Endothelial cell of umbilical vein (primary cell): ENCODE data around the gene LAMP5. TPM values are rescaled to one million over a fixed set of nuclear protein-coding genes. Genes with fewer than 3 reads are reported as not detected.

Experiments
- BruUV-seq: library from RNA; stranded (reverse); fragments of 400-500 nt; replicated peaks from 2 replicates; lab custom pipeline; 2021; lab: Mats Ljungman, UMichigan
- CTCF ChIA-PET: fragments of 300-600, 350-600 bp; sonication (Branson Sonifier 250); formaldehyde crosslinking; loops from one replicate; lab custom pipeline; 2021; ENCODE audit warnings: antibody characterized with exemption, inconsistent platforms; lab: Charles Lee
- POLR2A ChIA-PET: fragments of 300-600, 350-600 bp; sonication (Branson Sonifier 250); formaldehyde crosslinking; loops from one replicate; lab custom pipeline; 2021; ENCODE audit warnings: antibody characterized with exemption, inconsistent platforms; lab: Charles Lee
- DNase-seq: peaks from one replicate; pipeline ENCODE4 v3.0.0-alpha.2; 2011; ENCODE audit warnings: low read depth, low spot score
- FAIRE-seq: peaks from 2 replicates; lab custom pipeline; 2011; peaks lifted over from hg19 to GRCh38; lab: Jason Lieb, UNC
- H2AFZ ChIP-seq: 2 replicates; pipeline ENCODE4 v1.6.0; 2012; ENCODE audit warnings: low read depth, low read length, control low read depth, inconsistent platforms
- H3K27ac ChIP-seq: 2 replicates; pipeline ENCODE4 v1.5.1; 2011; ENCODE audit warnings: low read depth, mild to moderate bottlenecking, control low read depth, low read length, moderate library complexity; ENCODE audit not compliant: insufficient read depth
- H3K27me3 ChIP-seq, 2 experiments: 2 replicates each; pipeline versions ENCODE4 v1.6.0 to v1.6.1; 2011; ENCODE audit warnings: low read length in 2 of 2, mixed read lengths in 1 of 2; ENCODE audit not compliant: control insufficient read depth in 2 of 2, insufficient read depth in 2 of 2
- H3K36me3 ChIP-seq, 2 experiments: 2 replicates in 1 of 2; 3 replicates in 1 of 2; pipeline ENCODE4 v1.5.1; 2011; ENCODE audit warnings: low read length in 2 of 2, mild to moderate bottlenecking in 1 of 2, moderate library complexity in 1 of 2; ENCODE audit not compliant: control insufficient read depth in 2 of 2, insufficient read depth in 2 of 2; ENCODE audit errors: extremely low read depth in 1 of 2
- H3K4me1 ChIP-seq: 3 replicates; pipeline ENCODE4 v1.5.1; 2011; ENCODE audit warnings: mild to moderate bottlenecking, low read length; ENCODE audit not compliant: control insufficient read depth, insufficient read depth; ENCODE audit errors: extremely low read depth
- H3K4me2 ChIP-seq: 2 replicates; pipeline ENCODE4 v1.6.1; 2011; ENCODE audit warnings: low read length, control low read depth, mixed read lengths; ENCODE audit not compliant: insufficient read depth
- H3K4me3 ChIP-seq, 3 experiments: fragments of 200-600 bp in 1 of 3; sonication (generic), shearing (Covaris generic) in 1 of 3; replicated peaks in 1 of 3; 2 replicates each; pipeline ENCODE4 v1.5.1; 2011 to 2016; ENCODE audit warnings: control low read depth in 3 of 3, low read length in 3 of 3, mild to moderate bottlenecking in 2 of 3, inconsistent platforms in 1 of 3, low read depth in 1 of 3, moderate library complexity in 1 of 3; ENCODE audit not compliant: insufficient read depth in 1 of 3
- H3K79me2 ChIP-seq: 2 replicates; pipeline ENCODE4 v1.6.0; 2012; ENCODE audit warnings: low read length, inconsistent platforms; ENCODE audit not compliant: control insufficient read depth, insufficient read depth
- H3K9ac ChIP-seq: replicated peaks from 2 replicates; pipeline ENCODE3; 2011; ENCODE audit warnings: low read length, control low read depth; ENCODE audit not compliant: insufficient read depth; ENCODE audit errors: extremely low read depth
- H3K9me1 ChIP-seq: replicated peaks from 3 replicates; pipeline ENCODE4 v1.6.0; 2011; ENCODE audit warnings: mild to moderate bottlenecking, low read length; ENCODE audit not compliant: control insufficient read depth, insufficient read depth; ENCODE audit errors: extremely low read depth
- H3K9me3 ChIP-seq: replicated peaks from 2 replicates; pipeline ENCODE4 v1.5.1; 2012; ENCODE audit warnings: low read length, inconsistent platforms; ENCODE audit not compliant: control insufficient read depth, insufficient read depth
- H4K20me1 ChIP-seq: replicated peaks from 2 replicates; pipeline ENCODE3; 2011; ENCODE audit warnings: mild to moderate bottlenecking, low read length; ENCODE audit not compliant: control insufficient read depth, insufficient read depth; ENCODE audit errors: extremely low read depth
- EZH2 ChIP-seq: IDR thresholded peaks from 2 replicates; pipeline ENCODE4 v1.6.1; 2012; ENCODE audit warnings: borderline replicate concordance, low read depth, mild to moderate bottlenecking, moderate library complexity, low read length, inconsistent platforms; ENCODE audit not compliant: severe bottlenecking
- FOS ChIP-seq: IDR thresholded peaks from 2 replicates; pipeline ENCODE4 v1.6.1; 2011; ENCODE audit warnings: mild to moderate bottlenecking, low read length, moderate library complexity, borderline replicate concordance; ENCODE audit not compliant: insufficient read depth
- GATA2 ChIP-seq: IDR thresholded peaks from 2 replicates; pipeline ENCODE4 v1.7.0; 2011; ENCODE audit warnings: low read depth, mild to moderate bottlenecking, moderate library complexity, mixed read lengths, low read length; ENCODE audit not compliant: insufficient read length, insufficient read depth
- JUN ChIP-seq: IDR thresholded peaks from 2 replicates; pipeline ENCODE4 v1.6.1; 2011; ENCODE audit warnings: borderline replicate concordance, low read depth; ENCODE audit not compliant: insufficient read length, insufficient read depth
- MYC ChIP-seq: IDR thresholded peaks from one replicate; pipeline ENCODE4 v1.6.1; 2011; ENCODE audit warnings: mild to moderate bottlenecking, low read depth, low read length
- POLR2A ChIP-seq: IDR thresholded peaks from 2 replicates; pipeline ENCODE4 v1.6.1; 2012; ENCODE audit warnings: low read depth, mild to moderate bottlenecking, control low read depth, low read length
- POLR2AphosphoS5 ChIP-seq: IDR thresholded peaks from 2 replicates; pipeline ENCODE4 v1.6.1; 2012; ENCODE audit warnings: low read depth, mild to moderate bottlenecking, control low read depth, low read length, moderate library complexity; ENCODE audit not compliant: insufficient read depth
- dilution Hi-C: fragments of 300-500 bp; cut with MboI; formaldehyde crosslinking; loops from one replicate; pipeline ENCODE4 v1.15.0; 2019; ENCODE audit warnings: low sequenced_read_pairs; ENCODE audit not compliant: extremely low pct_ligation_motif_present
- intact Hi-C: fragments of 100-400 bp; cut with micrococcal nuclease; formaldehyde crosslinking; loops from one replicate; pipeline ENCODE4 v1.10.0; 2022
- polyA plus RNA-seq, 4 experiments: library from polyadenylated mRNA; depleted of rRNA in 3 of 4; stranded (reverse) in 3 of 4; unstranded in 1 of 4; fragments of >200 nt; gene quantifications; 2 replicates each; pipeline versions ENCODE4 v1.2.1 to v1.2.3, GENCODE V29; 2011 to 2012; ENCODE audit warnings: missing spikeins in 1 of 4
- total RNA-seq: library from RNA; stranded (reverse); gene quantifications from 2 replicates; pipeline ENCODE4 v1.2.3, GENCODE V29; 2021
- TF ChIP-seq, protein P1 (sequence below): IDR thresholded peaks from 2 replicates; pipeline ENCODE4 v1.6.1; 2011; ENCODE audit not compliant: insufficient read depth, insufficient read length
- TF ChIP-seq, protein P2 (sequence below), 2 donors: IDR thresholded peaks; 1 replicate in 1 of 2; 2 replicates in 1 of 2; pipeline ENCODE4 v1.5.1; 2011; ENCODE audit warnings: low read length in 2 of 2, mild to moderate bottlenecking in 2 of 2, moderate library complexity in 2 of 2, control low read depth in 1 of 2, inconsistent platforms in 1 of 2, low read depth in 1 of 2; ENCODE audit not compliant: insufficient read depth in 1 of 2; ENCODE audit errors: extremely low read depth in 1 of 2

LAMP5 gene
- total and polyA plus RNA-seq, 2 donors (not counting 3 experiments of a cell fraction or from before 2014, with no cell fraction given): not detected

DNA sequence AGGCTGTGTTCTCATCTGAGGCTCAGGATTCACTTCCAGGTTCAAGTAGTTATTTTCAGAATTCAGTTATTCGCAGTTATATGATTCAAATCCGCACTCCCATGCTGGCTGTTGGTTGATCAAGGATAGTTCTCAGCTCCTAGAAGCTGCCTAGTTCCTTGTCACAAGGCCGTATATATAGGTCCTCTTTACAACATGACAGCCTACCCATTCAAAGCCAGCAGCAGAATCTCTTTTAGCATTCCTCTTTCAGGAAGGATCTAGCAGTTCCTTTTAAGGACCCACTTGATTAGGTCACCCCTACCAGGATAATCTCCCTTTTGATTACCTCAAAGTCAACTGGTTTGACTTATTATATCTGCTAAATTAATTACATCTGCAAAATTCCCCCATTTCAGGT is 23.8 kb upstream of the LAMP5 start:
- Histone ChIP-seq H3K36me3 (no peaks in the 10 kb centered on the region), H4K20me1 (no peaks in the 10 kb centered on the region), H3K79me2 (no peaks in the 10 kb centered on the region), H3K27ac (no peak overlapping the region), H3K4me2 (no peak overlapping the region), H3K27me3 (no peaks in the 10 kb centered on the region), H3K9me3 (no peaks in the 10 kb centered on the region), H3K9ac (no peak overlapping the region), H3K4me3 (no peak overlapping the region), H2AFZ (no peak overlapping the region), H3K4me1 (no peaks in the 10 kb centered on the region), H3K9me1 (no peaks in the 10 kb centered on the region)
- FAIRE-seq (no peak), DNase-seq (no peak)
- POLR2A ChIA-PET: no interaction called here
- dilution Hi-C loops: no loop called here
- intact Hi-C loops: no loop called here
- TF ChIP-seq, protein P1, sequence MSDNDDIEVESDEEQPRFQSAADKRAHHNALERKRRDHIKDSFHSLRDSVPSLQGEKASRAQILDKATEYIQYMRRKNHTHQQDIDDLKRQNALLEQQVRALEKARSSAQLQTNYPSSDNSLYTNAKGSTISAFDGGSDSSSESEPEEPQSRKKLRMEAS: no peak
- TF ChIP-seq MYC: no peak
- TF ChIP-seq, protein P2, sequence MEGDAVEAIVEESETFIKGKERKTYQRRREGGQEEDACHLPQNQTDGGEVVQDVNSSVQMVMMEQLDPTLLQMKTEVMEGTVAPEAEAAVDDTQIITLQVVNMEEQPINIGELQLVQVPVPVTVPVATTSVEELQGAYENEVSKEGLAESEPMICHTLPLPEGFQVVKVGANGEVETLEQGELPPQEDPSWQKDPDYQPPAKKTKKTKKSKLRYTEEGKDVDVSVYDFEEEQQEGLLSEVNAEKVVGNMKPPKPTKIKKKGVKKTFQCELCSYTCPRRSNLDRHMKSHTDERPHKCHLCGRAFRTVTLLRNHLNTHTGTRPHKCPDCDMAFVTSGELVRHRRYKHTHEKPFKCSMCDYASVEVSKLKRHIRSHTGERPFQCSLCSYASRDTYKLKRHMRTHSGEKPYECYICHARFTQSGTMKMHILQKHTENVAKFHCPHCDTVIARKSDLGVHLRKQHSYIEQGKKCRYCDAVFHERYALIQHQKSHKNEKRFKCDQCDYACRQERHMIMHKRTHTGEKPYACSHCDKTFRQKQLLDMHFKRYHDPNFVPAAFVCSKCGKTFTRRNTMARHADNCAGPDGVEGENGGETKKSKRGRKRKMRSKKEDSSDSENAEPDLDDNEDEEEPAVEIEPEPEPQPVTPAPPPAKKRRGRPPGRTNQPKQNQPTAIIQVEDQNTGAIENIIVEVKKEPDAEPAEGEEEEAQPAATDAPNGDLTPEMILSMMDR (IDR thresholded peaks at IDR 0.05; ENCODE audit: extremely low read depth in 1 of 2, insufficient read depth in 1 of 2, low read depth in 1 of 2, low read length in 2 of 2): no peak
- TF ChIP-seq FOS: no peak
- TF ChIP-seq POLR2AphosphoS5: no peak
- TF ChIP-seq GATA2: no peak
- TF ChIP-seq EZH2: no peak
- no peak for TF ChIP-seq JUN
- no peak for TF ChIP-seq POLR2A
- BruUV-seq: no TSS peak
- CTCF ChIA-PET: no interaction called here
